DMS53 treated with DMSO at 0.1 percent for 48 hours (cell line): ENCODE data around the gene GINS2.

Experiments
- DNase-seq: peaks from one replicate; lab custom pipeline; 2025; ENCODE audit not compliant: unreplicated experiment; lab: John Stamatoyannopoulos, UW

Gene GINS2

GRCh38 chr16:85690469-85691064 lies 1.8 kb upstream of the GINS2 start:
- peak; percentile 68 for DNase-seq

GRCh38 chr16:85689950-85690320 lies 1.2 kb upstream of the GINS2 start:
- DNase-seq: no peak

GRCh38 chr16:85689285-85689949 lies 663 bp upstream of the GINS2 start:
- peak; percentile 69 for DNase-seq

GRCh38 chr16:85687651-85688471 lies 893 bp downstream of the GINS2 start:
- no peak for DNase-seq

GRCh38 chr16:85686912-85687591 lies 1.7 kb downstream of the GINS2 start:
- DNase-seq: no peak

- no peak for DNase-seq
Measured at GRCh38 chr16:85685251-85685650, 3.5 kb downstream of the GINS2 start.

- DNase-seq: peak; percentile 59
Measured at GRCh38 chr16:85683363-85683762, 5.4 kb downstream of the GINS2 start.

GRCh38 chr16:85682516-85682915 lies 6.2 kb downstream of the GINS2 start:
- peak; percentile 69 for DNase-seq

- DNase-seq: peak; percentile 83
Measured at GRCh38 chr16:85681255-85681654, 7.5 kb downstream of the GINS2 start.

- DNase-seq: no peak
Measured at GRCh38 chr16:85680352-85680944, 8.3 kb downstream of the GINS2 start.

GRCh38 chr16:85679870-85680269 lies 8.9 kb downstream of the GINS2 start:
- peak; percentile 71 for DNase-seq

- DNase-seq: no peak
Measured at GRCh38 chr16:85678821-85679220, 9.9 kb downstream of the GINS2 start.

GRCh38 chr16:85678016-85678415 lies 10.7 kb downstream of the GINS2 start:
- DNase-seq: no peak

GRCh38 chr16:85677383-85677967 lies 11.3 kb downstream of the GINS2 start:
- DNase-seq: no peak

GRCh38 chr16:85676466-85676865 lies 12.3 kb downstream of the GINS2 start:
- DNase-seq: no peak

GRCh38 chr16:85675251-85675874 lies 13.4 kb downstream of the GINS2 start:
- no peak for DNase-seq

- no peak for DNase-seq
Measured at GRCh38 chr16:85674828-85675227, 13.9 kb downstream of the GINS2 start.

- DNase-seq: no peak
Measured at GRCh38 chr16:85674418-85674755, 14.4 kb downstream of the GINS2 start.

GRCh38 chr16:85673529-85674417 lies 15.0 kb downstream of the GINS2 start:
- peak; percentile 68 for DNase-seq
